Stimulated activated CD4-positive, alpha-beta T cell treated with anti-CD3 and anti-CD28 coated beads, TNF-alpha, amount 100 ng/mL, for 1 hour (primary cell): ENCODE measurements around the gene ZNF324B.
"Not testable (repeated sequence)": the region's sequence is repeated elsewhere in the genome, so short reads cannot be mapped to it uniquely, and the experiment has no call there.

Experiments used
- DNase-seq, 3 donors: peaks; one replicate each; pipeline ENCODE4 v3.0.0-alpha.2; 2020; ENCODE audit warnings: low read depth in 3 of 3, low spot score in 1 of 3

ZNF324B gene

GRCh38 chr19:58453743-58454142 is 2.3 kb downstream of the ZNF324B start:
- no peak for DNase-seq

DNA sequence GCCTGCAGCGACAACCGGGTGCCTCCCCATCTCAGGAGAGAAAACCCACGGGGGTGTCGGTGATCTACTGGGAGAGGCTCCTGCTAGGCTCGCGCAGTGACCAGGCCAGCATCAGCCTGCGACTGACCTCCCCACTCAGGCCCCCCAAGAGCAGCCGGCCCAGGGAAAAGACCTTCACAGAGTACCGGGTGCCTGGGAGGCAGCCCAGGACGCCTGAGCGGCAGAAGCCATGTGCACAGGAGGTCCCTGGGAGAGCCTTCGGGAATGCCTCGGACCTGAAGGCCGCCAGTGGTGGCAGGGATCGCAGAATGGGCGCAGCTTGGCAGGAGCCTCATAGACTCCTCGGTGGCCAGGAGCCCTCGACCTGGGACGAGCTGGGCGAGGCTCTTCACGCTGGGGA is 3.9 kb downstream of the ZNF324B start:
- DNase-seq = no peak

DNA sequence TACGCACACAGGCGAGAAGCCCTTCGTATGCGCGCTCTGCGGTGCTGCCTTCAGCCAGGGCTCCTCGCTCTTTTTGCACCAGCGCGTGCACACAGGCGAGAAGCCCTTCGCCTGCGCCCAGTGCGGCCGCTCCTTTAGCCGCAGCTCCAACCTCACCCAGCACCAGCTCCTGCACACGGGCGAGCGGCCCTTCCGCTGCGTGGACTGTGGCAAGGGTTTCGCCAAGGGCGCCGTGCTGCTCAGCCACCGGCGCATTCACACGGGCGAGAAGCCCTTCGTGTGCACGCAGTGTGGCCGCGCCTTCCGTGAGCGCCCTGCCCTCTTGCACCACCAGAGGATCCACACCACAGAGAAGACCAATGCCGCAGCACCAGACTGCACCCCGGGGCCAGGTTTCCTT is 4.7 kb downstream of the ZNF324B start:
- DNase-seq = no peak

GRCh38 chr19:58460039-58460438 is 8.6 kb downstream of the ZNF324B start:
- no peak for DNase-seq

DNA sequence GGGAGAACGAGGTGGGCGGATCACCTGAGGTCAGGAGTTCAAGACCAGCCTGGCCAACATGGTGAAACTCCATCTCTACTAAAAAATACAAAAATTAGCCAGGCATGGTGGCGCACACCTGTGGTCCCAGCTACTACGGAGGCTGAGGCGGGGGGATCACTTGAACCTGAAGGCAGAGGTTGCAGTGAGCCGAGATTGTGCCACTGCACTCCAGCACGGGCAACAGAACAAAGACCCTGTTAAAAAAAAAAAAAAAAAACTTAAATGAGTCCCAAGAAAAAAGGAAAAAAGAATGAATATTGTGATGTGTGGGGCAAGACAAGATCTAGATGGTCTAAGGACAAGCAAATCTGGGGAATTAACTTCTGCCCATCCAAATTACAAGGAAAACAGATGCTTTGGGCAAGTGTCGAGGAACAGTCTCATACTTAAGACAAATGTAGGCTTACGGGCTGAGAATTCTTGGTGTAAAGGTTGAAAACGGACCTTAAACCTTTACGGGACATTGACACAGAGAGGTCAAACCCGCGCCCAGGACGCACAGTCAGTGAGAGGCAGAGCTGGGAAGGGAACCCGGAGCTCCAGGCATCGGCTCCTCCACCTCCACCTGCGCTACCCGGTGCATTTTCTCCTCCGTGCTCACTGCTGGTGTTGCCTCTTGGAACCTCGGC is 14.8 kb downstream of the ZNF324B start:
- no peak for DNase-seq

- peak; percentile 89 to 94 (median 91) for DNase-seq
Observed at GRCh38 chr19:58466760-58467589, 15.6 kb downstream of the ZNF324B start, which contains the start of gene ZNF324. ZNF324 (plus strand) TSS chr19:58467080; CDS start chr19:58469186, 2,106 bp downstream.

GRCh38 chr19:58468216-58468839 is 16.9 kb downstream of the ZNF324B start:
- no peak for DNase-seq

DNA sequence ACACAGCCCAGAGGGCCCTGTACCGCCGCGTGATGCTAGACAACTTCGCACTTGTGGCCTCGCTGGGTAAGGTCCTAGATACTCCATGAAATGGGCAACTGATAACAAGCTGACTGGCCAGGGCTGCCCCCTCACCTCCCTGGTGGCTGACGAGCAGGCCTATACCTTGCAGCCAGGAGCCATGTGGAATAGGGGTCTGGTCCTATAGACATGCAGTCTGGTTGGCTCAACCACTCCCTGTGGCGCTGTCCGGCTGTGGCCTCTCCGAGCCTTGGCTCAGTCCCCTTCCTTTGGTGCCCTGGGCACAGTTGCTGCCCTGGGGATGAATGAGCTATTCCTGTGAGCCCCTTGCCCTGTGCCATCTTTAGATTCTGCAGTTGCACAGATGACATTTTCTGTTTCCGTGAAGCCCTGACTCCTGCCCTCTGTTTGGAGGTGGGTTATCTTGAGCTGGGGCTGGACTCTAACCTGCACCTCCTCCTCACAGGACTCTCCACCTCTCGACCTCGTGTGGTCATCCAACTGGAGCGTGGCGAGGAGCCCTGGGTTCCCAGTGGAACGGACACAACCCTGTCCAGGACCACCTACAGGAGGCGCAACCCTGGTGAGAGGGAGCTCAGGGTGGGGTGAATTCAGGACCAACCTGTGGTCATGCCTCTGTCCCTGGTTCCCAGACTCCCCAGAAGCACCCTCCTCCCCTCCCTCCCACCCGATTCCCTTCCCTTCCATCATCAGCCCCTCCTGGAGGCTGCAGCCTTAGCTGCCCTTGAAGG is 18.0 kb downstream of the ZNF324B start:
- no peak for DNase-seq

GRCh38 chr19:58470837-58471543 is 19.6 kb downstream of the ZNF324B start:
- DNase-seq = not testable (repeated sequence)

GRCh38 chr19:58471736-58472135 is 20.3 kb downstream of the ZNF324B start:
- no peak for DNase-seq

- DNase-seq = no peak
Observed at GRCh38 chr19:58473775-58474174, 22.4 kb downstream of the ZNF324B start.

- no peak for DNase-seq
Observed at GRCh38 chr19:58474291-58474996, 23.0 kb downstream of the ZNF324B start.

DNA sequence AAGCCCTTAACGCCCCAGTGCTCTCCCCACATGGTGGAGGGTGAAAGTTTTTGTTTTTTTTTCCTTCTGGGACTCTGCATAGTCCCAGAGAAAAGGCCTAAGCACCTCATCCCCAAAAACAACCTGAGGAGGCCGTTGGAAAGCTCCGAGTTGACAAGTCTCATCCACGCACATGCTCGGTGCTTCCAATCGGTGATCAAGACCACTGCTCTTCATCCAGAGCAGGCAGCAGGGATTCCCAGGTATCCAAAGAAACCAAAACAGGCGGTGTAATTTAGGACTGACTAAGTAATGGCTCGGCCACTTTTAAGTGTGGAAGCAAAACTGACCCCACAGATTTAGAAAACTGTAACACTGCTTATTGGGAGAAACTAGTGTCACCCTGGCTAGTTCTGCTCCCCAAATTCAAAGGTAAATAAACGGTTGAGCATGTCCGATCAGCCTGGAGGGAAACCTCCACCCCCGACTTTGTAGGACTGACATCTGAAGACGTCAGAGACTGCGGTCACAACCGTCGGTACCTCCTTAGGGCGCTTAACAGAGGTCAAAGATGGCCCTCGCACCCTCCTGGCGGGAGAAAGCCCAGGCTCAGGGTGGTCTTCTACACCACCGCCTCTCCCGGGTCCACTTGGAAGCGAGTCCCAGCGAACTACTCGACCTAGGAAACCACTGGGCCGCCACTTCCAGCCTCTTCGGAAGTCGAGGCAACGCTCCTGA is 23.7 kb downstream of the ZNF324B start:
- no peak for DNase-seq

DNA sequence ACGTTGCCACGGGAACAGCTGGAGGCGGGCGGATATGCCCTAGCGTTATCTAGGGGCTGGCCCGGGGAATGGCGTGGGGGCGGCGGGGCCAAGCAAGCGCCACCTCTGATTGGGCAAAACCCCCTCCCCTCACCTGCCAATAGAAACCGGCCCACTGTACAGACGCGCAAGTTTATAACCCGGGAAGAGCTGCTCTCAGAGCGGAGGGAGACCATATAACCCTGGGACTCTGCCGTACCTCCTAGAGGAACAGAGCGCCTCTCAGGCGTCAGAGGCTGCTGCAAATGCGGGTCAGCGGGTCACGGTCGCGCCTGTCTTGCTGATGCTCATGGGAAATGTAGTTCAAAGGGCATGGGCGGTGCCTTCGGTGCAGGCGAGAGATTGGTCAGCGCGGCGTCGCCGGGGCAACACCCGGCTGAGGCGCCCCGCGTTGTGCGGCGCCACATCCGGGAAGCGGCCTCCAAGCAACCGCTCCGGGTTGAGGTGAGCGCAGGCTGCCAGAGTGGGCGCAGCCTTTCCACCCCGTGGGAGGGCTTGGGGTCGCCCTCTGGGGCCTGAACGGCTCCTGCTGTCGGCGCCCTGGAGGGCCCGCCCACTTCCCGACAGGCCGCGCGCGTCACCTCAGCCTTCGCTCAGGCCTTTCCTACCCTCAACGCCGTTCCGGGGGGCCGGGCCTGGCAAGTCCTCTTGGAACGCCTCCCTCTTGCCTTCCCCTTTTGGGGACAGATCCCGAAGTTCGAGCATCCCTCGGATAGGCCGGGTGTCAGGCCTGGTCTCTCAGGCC is 24.5 kb downstream of the ZNF324B start, which contains the start of gene ZNF446:
Gene ZNF446 (plus strand): TSS at position 639 of the 784 bp plus-strand sequence. CDS start 867 bp downstream, outside the sequence.
- peak; percentile 81 to 89 (median 83) for DNase-seq

- no peak for DNase-seq
Observed at GRCh38 chr19:58476498-58477015, 25.1 kb downstream of the ZNF324B start.

DNA sequence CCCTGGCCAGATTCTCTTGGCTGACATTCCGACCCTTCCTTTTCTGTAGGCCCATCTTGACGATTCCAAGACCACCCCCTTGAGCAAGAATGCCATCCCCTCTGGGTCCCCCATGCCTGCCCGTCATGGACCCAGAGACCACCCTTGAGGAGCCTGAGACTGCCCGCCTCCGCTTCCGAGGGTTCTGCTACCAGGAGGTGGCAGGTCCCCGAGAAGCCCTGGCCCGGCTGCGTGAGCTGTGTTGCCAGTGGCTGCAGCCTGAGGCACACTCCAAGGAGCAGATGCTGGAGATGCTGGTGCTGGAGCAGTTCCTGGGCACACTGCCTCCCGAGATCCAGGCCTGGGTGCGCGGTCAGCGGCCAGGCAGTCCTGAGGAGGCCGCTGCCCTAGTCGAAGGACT is 25.7 kb downstream of the ZNF324B start:
- DNase-seq = no peak

- no peak for DNase-seq
Observed at GRCh38 chr19:58477871-58478270, 26.4 kb downstream of the ZNF324B start.

- no peak for DNase-seq
Observed at GRCh38 chr19:58479303-58479702, 27.9 kb downstream of the ZNF324B start.
